ENCODE data around the gene SYT17.
"Not testable (repeated sequence)": the region's sequence is repeated elsewhere in the genome, so short reads cannot be mapped to it uniquely, and the experiment has no call there.

Gene SYT17

GRCh38 chr16:19173649-19174383, 5.8 kb downstream of the SYT17 start:
- no peak for DNase-seq (ENCODE audit: low spot score)

DNA sequence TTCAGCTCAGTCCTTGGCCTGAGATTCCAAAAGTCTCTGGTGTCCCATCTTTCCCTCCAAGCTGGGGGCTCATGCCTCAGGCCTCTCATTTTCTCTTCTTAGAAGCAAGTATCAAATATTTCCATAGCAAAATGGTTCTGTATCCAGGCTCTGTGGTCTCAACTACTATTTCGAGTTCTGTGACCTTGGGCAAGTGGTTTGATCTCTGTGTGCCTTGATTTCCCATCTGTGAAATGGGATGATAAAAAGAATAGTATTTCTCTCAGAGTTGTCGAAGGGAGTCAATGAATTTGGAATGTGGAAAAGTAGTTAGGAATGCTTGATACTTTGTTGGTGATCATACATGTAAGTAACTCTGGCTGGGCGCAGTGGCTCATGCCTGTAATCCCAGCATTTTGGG, 6.4 kb downstream of the SYT17 start:
- DNase-seq (ENCODE audit: low spot score), result no peak

DNA sequence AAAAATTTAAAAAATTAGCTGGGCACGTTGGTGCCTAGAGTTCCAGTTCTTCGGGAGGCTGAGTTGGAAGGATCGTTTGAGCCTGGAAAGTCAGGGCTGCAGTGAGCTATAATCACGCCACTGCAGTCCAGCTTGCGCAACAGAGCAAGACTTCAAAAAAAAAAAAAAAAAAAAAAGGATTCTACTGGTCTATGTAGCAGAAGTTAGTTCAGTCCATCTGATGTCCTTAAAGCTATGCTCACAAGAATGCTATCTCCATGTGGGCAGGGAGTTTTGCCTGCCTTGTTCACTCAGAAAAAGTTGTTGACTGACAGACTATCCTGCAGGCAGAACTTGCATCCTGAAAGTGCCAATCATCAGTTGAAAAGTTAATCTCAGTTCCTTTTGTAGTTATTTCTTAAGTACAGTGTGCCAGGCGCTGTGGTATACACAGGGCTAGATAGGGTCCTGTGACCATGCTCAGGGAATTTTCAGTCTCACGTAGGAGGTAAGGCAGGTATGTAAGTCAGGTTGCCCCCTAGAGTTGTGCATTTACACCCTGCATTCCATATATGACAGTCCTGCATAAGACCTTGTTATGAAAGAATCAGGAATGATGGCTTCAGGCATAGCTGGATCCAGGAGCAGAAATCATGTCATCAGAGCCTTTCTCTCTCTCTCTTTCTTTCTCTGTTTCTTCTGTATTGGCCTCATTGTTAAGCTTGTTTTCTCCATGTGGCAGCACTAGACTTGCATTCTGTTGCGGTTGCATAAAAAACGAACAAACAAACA, 7.6 kb downstream of the SYT17 start:
- DNase-seq (ENCODE audit: low spot score), result no peak

DNA sequence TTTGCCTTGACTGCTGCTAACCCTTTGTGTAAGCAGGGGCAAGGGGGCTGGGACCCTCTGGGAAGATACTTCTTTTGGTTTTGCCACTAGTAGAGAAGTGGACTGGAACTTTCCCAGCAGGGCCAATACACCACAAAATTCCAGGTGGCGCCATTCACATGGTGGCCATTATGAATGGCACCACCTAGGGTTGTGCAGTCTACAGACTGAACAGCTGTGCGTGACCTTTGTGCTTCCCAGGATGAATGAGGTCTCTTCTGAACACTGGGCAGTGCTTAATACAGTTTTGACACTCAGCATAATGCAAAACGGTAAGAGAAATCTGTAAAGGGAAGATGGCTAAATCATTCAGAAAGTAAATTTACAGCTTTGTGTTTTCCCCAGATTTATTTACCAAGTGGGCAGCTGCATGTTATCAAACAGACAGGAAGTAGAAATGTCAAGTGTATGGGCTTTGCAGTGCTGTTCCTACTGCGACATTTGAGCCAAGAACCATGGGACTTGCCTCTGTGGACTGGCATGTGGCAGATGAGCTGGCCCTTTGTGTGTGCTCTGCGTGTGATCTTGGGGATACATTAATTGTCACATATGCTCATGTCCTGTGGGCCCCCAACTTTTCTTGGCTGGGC, 9.2 kb downstream of the SYT17 start:
- no peak for DNase-seq (ENCODE audit: low spot score)

DNA sequence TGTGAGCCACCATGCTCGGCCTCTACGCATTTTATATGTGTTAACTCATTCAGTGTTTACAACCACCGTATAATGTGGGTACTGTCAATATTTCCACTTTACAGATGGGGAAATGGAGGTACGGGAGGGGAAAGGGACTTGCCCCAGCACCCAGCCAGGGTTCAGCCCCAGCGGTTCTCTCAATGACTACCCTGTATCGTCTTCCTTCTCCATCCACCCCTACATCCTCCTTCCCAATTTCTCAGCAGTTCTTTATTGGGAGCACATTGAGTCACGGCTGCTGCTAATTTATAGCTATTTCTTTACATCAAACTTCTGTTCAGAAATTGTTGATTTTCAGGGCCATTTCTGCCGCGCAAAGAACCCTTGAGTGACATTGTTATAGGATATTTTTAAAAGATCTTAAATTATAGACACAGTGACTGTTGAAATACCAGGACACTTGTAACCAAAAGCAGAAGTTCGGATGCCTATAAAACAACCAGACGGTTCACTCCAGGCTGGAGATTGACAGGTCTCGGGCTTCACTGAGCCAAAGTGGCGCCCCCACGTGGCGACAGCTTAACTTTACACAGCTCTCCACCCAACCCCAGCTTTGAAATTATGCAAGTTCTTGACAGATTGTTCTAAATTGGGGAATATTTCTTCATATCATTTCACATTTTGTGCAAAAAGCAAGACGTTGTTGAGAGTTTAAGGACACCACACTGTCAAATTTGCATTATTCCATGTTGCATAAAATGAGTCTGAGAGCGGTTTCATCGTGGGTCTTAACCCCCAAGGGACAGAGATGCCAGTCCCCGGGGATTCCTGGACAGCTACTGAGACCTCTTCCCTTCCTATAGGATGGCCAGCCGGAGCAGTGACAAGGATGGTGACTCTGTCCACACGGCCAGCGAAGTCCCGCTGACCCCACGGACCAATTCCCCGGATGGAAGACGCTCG, 11.8 kb downstream of the SYT17 start:
- DNase-seq (ENCODE audit: low spot score), result peak; percentile 75

- no peak for DNase-seq (ENCODE audit: low spot score)
Measured at GRCh38 chr16:19180741-19181140, 12.7 kb downstream of the SYT17 start.

- no peak for DNase-seq (ENCODE audit: low spot score)
Measured at GRCh38 chr16:19182481-19182880, 14.4 kb downstream of the SYT17 start.

DNA sequence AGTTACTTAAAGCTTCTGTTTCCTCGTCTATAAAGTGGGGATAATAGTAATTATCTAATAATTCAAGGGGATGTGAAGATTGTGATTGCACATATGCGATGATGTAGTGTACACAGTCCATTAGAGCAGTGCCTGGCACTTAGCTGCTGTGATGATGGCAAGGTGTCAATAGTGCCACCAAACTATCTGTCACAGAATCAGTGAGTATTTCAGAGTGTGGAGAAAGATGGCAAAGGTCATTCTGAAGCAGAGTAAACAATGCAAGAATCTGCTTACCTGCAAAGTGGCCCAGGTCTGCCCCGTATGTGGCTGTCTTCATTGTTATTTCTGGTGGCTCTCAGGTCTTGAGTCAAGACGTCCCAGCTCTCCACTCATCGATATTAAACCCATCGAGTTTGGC, 15.1 kb downstream of the SYT17 start:
- DNase-seq (ENCODE audit: low spot score), result no peak

DNA sequence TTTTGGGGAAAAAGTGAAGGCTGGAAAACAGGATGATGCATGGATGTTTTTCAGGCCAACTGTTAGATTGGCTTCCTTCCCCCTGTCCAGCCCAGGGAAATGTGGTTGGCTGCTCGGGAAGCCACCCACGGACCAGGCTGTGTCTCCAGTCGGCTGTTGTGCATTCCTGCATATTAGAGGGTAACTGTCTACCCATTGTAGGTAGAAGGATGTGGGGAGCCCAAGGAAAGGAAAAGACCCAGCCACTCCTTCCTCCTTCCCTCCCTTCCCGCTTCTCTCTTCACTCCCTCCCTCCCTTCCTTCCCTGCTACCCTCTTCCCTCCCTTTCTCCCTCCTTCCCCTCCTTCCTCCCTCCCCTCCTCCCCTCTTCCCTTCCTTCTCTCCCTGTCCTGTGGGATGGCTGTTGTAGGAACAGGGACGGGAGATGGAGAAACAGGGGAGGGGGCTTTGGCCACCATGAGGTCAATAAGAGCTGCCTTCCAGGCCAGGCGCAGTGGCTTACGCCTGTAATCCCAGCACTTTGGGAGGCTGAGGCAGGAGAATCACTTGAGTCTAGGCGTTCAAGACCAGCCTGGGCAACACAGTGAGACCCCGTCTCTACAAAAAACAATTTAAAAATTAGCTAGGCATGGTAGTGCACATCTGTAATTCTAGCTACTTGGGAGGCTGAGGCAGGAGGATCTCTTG, 16.9 kb downstream of the SYT17 start:
- no peak for DNase-seq (ENCODE audit: low spot score)

GRCh38 chr16:19185510-19185851, 17.4 kb downstream of the SYT17 start:
- no peak for DNase-seq (ENCODE audit: low spot score)

GRCh38 chr16:19186408-19186807, 18.4 kb downstream of the SYT17 start:
- DNase-seq (ENCODE audit: low spot score), result no peak

GRCh38 chr16:19187961-19188360, 19.9 kb downstream of the SYT17 start:
- not testable (repeated sequence) for DNase-seq (ENCODE audit: low spot score)

DNA sequence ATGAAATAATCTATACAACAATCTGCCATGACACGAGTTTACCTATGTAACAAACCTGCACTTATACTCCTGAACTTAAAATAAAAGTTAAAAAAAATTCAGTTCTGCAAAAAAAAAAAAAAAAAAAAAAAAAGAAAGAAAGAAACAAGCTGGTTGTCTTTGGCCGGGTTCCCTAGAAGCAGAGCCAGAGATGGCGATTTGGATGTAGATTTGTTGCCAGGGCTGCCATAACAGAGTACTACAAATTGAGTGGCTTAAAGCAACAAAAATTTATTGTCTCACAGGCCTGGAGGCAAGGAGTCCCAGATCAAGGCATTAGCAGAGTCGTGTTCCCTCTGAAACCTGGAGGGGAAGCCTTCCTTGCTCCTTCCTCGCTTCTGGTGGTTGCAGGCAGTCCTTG, 20.4 kb downstream of the SYT17 start:
- DNase-seq (ENCODE audit: low spot score), result no peak

DNA sequence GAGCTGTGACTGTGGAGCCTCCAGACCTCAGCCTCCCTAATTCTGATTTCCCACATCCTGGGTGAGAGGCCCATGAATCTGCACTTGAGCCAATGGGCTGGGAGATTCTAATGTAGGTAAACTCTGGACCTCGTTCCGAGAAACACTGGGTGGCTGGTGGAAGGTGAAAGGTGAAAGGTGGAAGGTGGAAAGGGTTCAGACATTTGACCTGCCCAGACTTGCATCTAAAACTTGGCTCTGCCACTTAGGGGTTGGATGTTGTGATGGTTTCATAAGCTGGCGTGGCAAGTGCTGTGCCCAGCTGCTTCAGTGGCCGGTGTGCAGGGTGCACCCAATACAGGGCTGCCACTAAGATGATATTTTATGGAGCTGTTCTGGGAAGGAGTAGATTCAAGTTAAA, 24.8 kb downstream of the SYT17 start:
- DNase-seq (ENCODE audit: low spot score), result no peak

DNA sequence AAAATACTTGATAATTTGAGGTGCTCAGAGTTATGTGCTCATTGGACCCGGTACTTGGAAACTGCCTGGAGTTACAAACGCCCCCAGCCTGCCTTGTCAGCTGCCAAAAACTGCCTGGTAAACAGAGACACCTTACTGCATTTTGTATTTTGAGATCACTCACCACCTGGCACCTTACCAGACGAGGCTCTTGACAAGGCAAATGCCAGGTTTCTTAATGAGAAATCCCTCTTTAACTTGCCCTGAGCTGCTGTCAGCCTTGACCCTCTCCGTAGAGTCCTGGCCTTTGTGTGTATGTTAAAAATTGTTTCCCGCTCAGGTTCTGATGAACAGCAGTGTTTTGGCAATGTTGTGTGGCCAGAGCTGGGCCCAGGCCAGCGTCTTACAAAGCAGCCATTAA, 28.8 kb downstream of the SYT17 start:
- no peak for DNase-seq (ENCODE audit: low spot score)

- no peak for DNase-seq (ENCODE audit: low spot score)
Measured at GRCh38 chr16:19203374-19203966, 35.4 kb downstream of the SYT17 start.

DNA sequence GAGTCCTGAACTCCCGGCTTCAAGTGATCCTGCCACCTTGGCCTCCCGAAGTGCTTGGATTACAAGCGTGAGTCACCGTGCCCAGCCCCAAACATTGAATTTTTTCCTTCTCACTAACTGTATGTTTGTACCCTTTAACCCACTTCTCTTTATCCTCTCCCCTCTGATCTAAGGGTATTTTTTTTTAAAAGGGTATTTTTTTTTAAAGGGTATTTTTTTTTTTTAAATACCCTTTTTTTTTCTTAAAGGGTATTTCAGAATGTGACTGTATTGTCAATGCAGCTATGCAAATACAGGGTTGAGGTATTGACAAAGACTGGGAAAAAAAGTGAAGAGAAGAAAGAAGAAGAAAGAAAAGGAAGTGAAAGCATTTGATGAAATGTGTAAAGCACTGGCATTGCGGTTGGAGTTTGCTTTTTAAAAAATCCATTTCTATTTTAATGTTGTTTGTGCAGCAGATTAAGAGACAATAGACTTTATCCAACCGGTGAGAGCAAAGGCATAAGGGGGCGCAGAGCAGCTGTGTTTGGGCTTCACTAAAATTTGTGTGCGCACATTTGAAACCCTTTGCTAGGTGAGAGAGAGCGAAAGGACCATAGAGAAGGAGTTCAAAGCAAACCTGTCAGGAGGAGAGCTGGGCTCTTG, 42.4 kb downstream of the SYT17 start:
- peak; percentile 79 for DNase-seq (ENCODE audit: low spot score)

GRCh38 chr16:19210968-19211367, 42.9 kb downstream of the SYT17 start:
- peak; percentile 77 for DNase-seq (ENCODE audit: low spot score)

DNA sequence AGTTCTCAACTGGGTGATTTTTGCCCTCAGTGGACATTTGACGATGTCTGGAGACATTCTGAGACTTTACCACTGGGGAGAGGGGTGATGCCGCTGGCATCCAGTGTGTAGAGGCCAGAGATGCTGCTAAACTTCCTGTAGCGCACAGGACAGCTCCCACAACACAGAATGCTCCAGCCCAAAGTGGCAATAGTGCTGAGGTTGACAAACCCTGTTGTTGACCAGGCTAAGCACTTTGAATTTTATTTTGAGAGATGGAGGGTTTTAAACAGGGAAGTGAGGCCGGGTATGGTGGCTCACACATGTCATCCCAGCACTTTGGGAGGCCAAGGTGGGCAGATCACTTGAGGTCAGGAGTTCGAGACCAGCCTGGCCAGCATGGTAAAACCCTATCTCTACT, 44.0 kb downstream of the SYT17 start:
- DNase-seq (ENCODE audit: low spot score), result no peak

DNA sequence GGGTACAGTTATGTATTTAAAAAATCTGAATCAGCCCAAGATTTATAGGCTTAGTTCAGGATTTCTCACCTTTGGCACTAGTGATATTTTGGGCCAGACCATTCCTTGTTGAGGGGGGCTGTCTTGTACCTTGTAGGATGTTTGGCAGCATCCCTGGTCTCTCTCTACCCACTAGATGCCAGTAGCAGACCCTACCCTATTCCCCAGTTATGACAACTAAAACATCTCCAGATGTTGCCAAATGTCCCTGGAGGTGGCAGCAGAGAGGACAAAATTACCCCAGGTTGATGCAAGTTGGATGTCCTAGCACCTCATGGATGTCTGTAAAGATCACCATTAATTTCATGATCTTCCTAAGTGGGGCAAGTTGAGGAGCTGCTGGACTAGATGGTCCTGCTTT, 45.8 kb downstream of the SYT17 start:
- DNase-seq (ENCODE audit: low spot score), result peak; percentile 60

DNA sequence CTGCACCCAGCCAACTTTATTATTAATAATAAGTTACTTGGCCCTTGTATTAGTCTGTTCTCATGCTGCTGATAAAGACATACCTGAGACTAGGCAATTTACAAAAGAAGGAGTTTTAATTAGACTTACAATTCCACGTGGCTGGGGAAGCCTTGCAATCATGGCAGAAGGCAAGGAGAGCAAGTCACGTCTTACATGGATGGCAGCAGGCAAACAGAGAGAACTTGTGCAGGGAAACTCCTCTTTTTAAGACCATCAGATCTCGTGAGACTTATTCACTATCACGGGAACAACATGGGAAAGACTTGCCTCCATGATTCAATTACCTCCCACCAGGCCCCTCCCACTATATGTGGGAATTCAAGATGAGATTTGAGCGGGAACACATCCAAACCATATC, 47.7 kb downstream of the SYT17 start:
- no peak for DNase-seq (ENCODE audit: low spot score)
